Gastrocnemius medialis (tissue), 4 donors: ENCODE measurements around the gene RYR2.

Source experiments
- CTCF ChIP-seq, 5 experiments: fragments of 450-650 bp in 3 of 5; fragments of 200-600 bp in 2 of 5; sonication (generic) in 2 of 5; IDR thresholded peaks in 4 of 5; conservative IDR thresholded peaks in 1 of 5; 1 replicate in 4 of 5; 2 replicates in 1 of 5; pipeline ENCODE4 v1.5.1; 2016 to 2019; ENCODE audit warnings: antibody characterized with exemption in 5 of 5, mild to moderate bottlenecking in 3 of 5, moderate library complexity in 3 of 5
- POLR2A ChIP-seq, 2 donors: fragments of 450-650 bp; IDR thresholded peaks; one replicate each; pipeline ENCODE4 v1.6.1; 2017; ENCODE audit warnings: antibody characterized with exemption in 2 of 2, mild to moderate bottlenecking in 2 of 2, moderate library complexity in 2 of 2

DNA sequence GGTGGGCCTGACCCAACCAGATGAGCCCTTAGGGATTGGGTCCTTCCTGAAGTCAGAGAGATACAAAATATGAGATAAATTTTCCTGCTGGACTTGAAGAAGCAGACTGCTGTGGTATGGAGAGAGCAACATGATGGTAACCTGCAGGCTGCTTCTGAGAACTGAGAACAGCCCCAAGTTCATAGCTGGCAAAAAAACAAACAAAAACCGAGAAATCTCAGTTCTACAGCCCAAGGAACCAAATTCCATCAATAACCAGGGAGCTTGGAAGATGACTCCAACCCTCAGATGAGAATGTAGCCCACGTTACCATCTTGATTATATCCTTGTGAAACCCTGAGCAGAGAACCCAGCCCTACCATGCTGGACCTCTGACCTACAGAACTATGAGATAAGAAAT is 532.6 kb downstream of the RYR2 start:
- TF ChIP-seq CTCF (IDR thresholded peaks at IDR 0.05 in 4 of 5, conservative IDR thresholded peaks at IDR 0.05 in 1 of 5), result no peak
- no peak for TF ChIP-seq POLR2A (IDR thresholded peaks at IDR 0.05)
